Kidney epithelial cell (primary cell): ENCODE data around the gene L3MBTL4. TPM values are rescaled to one million over a fixed set of nuclear protein-coding genes. Genes with fewer than 3 reads are reported as not detected.

ENCODE experiments used
- DNase-seq: peaks from one replicate; pipeline ENCODE4 v3.0.0-alpha.2; 2010; ENCODE audit warnings: low read depth
- H3K27me3 ChIP-seq: 2 replicates; pipeline ENCODE4 v1.6.0; 2011; ENCODE audit warnings: low read length; ENCODE audit not compliant: control insufficient read depth, insufficient read depth
- H3K36me3 ChIP-seq: 2 replicates; pipeline ENCODE4 v1.5.1; 2011; ENCODE audit warnings: low read length; ENCODE audit not compliant: control insufficient read depth, insufficient read depth
- H3K4me3 ChIP-seq: 2 replicates; pipeline ENCODE4 v1.5.1; 2011; ENCODE audit warnings: low read depth, mild to moderate bottlenecking, control low read depth, low read length
- CTCF ChIP-seq: IDR thresholded peaks from 2 replicates; pipeline ENCODE4 v1.5.1; 2011; ENCODE audit warnings: mild to moderate bottlenecking, moderate library complexity, low read length, control low read depth, inconsistent platforms; ENCODE audit not compliant: insufficient read depth, poor library complexity, severe bottlenecking
- total RNA-seq: library from RNA; depleted of rRNA; stranded (reverse); fragments of >200 nt; gene quantifications from 2 replicates; pipeline ENCODE4 v1.2.3, GENCODE V29; 2015

Gene L3MBTL4
- total RNA-seq, 1 donor from 2014 or later, result 9.8 TPM

- no peak overlapping the region for H3K4me3 ChIP-seq
- TF ChIP-seq CTCF, result no peak
- no peaks in the 10 kb centered on the region for H3K36me3 ChIP-seq
- no peaks in the 10 kb centered on the region for H3K27me3 ChIP-seq
- no peak for DNase-seq
These were observed 46.7 kb downstream of the L3MBTL4 start for GRCh38 chr18:6368017-6368416.

GRCh38 chr18:6367208-6367607, 47.5 kb downstream of the L3MBTL4 start:
- Histone ChIP-seq H3K4me3 (no peak overlapping the region), H3K27me3 (no peaks in the 10 kb centered on the region), H3K36me3 (no peaks in the 10 kb centered on the region)
- DNase-seq, result no peak
- TF ChIP-seq CTCF, result no peak

- Histone ChIP-seq H3K4me3 (no peak overlapping the region), H3K27me3 (no peaks in the 10 kb centered on the region)
- no peak for TF ChIP-seq CTCF
These were observed 47.9 kb downstream of the L3MBTL4 start for GRCh38 chr18:6366776-6367175.

GRCh38 chr18:6365385-6365784, 49.3 kb downstream of the L3MBTL4 start:
- no peaks in the 10 kb centered on the region for H3K27me3 ChIP-seq
- no peak for DNase-seq
- no peak for TF ChIP-seq CTCF
- H3K4me3 ChIP-seq, result no peak overlapping the region
- H3K36me3 ChIP-seq, result no peaks in the 10 kb centered on the region

More at GRCh38 chr18:6366776-6367175, 47.9 kb downstream of the L3MBTL4 start:
- no peaks in the 10 kb centered on the region for H3K36me3 ChIP-seq
- no peak for DNase-seq

- no peak overlapping the region for H3K4me3 ChIP-seq
- H3K36me3 ChIP-seq, result no peaks in the 10 kb centered on the region
- DNase-seq, result no peak
- H3K27me3 ChIP-seq, result no peaks in the 10 kb centered on the region
- TF ChIP-seq CTCF, result no peak
These were observed 51.5 kb downstream of the L3MBTL4 start for GRCh38 chr18:6363216-6363615.

GRCh38 chr18:6362559-6363129, 52.1 kb downstream of the L3MBTL4 start:
- Histone ChIP-seq H3K36me3 (no peaks in the 10 kb centered on the region), H3K27me3 (no peaks in the 10 kb centered on the region), H3K4me3 (no peak overlapping the region)
- no peak for DNase-seq
- TF ChIP-seq CTCF, result no peak
